ENCODE measurements around the gene SLC7A6.

SLC7A6 gene

DNA sequence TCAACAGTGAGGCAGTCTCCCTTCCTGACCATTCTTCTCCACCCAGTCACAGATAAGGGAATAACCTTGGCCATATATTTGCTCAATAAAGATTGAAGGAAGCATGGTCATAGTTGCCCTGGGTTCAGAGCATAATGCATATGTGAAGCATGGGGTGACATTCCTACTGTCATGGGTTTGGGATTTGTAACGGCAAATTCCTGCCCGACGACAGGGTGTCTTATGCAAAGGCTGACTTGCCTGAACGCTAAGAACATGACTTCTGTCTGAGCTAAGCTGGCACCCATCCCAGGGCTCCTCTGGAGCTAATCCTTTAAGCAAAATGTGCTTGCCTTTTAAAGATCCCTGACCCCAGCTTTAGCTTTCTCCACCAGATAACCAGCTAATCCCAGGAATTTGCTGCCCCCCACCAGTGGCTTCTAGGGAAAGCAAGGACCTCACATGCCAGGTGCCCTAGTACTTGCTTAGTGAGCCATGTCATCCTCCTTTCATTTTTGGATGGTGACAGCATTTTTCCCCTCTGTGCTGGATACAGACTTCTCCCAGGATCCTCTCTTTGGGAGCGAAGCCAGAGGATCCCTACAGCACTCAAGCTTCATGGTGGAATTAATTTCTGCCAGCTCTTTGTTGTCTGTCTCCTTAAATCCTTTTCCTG, 34.7 kb downstream of the SLC7A6 start:
- no peak for DNase-seq (ENCODE audit: extremely low spot score)
- ChIA-PET POLR2A (interaction anchor here (1.3 to 2.1 kb wide), 2 partner anchors 9 kb away, joined by 3 to 7 read pairs; no protein-coding TSS in a partner anchor), CTCF (interaction anchor here (1.1 to 2.7 kb wide), 6 partner anchors 8 to 38 kb away, joined by 3 to 11 read pairs (median 8); partner anchors contain the start of genes PRMT7 and SLC7A6OS)
- TF ChIP-seq, protein P1, sequence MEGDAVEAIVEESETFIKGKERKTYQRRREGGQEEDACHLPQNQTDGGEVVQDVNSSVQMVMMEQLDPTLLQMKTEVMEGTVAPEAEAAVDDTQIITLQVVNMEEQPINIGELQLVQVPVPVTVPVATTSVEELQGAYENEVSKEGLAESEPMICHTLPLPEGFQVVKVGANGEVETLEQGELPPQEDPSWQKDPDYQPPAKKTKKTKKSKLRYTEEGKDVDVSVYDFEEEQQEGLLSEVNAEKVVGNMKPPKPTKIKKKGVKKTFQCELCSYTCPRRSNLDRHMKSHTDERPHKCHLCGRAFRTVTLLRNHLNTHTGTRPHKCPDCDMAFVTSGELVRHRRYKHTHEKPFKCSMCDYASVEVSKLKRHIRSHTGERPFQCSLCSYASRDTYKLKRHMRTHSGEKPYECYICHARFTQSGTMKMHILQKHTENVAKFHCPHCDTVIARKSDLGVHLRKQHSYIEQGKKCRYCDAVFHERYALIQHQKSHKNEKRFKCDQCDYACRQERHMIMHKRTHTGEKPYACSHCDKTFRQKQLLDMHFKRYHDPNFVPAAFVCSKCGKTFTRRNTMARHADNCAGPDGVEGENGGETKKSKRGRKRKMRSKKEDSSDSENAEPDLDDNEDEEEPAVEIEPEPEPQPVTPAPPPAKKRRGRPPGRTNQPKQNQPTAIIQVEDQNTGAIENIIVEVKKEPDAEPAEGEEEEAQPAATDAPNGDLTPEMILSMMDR (IDR thresholded peaks at IDR 0.05; ENCODE audit: control extremely low read depth, extremely low read depth, low read depth, missing control alignments): no peak

DNA sequence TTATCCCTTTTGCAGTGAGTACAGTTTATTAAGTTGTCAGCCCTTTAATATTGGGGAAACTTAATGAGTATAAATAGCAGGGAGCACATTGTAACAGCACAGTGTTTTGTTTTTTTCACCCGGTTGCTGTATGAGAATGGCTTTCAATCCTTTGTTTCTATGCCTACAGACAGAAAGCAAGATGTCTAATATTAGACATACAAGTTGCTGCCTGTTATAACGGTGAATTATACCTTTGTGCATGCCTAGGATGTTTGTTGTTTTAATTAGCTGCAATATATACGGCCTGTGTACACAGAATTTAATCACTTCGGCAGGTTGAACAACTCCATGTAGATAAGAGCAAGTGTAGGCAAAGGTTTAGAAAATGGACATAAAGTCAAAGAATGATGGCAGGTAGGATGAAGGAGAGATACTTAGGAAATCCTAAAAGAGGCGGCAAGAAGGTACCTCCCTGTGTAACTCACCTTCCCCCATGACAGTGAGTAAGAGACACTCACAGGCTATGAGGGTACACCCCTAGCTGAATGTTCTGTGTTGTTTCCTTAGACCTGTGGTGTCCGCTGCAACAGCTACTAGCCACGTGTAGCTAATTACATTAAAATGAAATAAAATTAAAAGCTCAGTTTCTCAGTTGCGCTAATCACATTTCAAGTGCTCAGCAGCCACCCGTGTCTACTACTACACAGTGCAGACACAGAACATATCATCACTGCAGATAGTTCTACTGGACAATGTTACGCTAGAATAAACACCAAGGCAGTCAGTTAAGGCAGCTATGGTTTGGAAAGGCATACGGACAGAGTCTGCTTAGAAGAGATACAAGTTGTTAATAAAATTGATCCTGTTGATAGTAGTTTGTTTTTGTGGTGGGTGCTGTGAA, 35.5 kb downstream of the SLC7A6 start:
- TF ChIP-seq, protein P1 (IDR thresholded peaks at IDR 0.05; ENCODE audit: control extremely low read depth, extremely low read depth, low read depth, missing control alignments): no peak
- ChIA-PET POLR2A (interaction anchor here (0.7 to 2.1 kb wide), 3 partner anchors 10 to 16 kb away, joined by 3 to 7 read pairs (median 4); partner anchors contain the start of genes PRMT7 and SLC7A6OS), CTCF (interaction anchor here (0.9 to 3.0 kb wide), 13 partner anchors 8 to 54 kb away, joined by 3 to 14 read pairs (median 6); partner anchors contain the start of genes PRMT7, SLC7A6 and SLC7A6OS)
- DNase-seq (ENCODE audit: extremely low spot score): no peak

DNA sequence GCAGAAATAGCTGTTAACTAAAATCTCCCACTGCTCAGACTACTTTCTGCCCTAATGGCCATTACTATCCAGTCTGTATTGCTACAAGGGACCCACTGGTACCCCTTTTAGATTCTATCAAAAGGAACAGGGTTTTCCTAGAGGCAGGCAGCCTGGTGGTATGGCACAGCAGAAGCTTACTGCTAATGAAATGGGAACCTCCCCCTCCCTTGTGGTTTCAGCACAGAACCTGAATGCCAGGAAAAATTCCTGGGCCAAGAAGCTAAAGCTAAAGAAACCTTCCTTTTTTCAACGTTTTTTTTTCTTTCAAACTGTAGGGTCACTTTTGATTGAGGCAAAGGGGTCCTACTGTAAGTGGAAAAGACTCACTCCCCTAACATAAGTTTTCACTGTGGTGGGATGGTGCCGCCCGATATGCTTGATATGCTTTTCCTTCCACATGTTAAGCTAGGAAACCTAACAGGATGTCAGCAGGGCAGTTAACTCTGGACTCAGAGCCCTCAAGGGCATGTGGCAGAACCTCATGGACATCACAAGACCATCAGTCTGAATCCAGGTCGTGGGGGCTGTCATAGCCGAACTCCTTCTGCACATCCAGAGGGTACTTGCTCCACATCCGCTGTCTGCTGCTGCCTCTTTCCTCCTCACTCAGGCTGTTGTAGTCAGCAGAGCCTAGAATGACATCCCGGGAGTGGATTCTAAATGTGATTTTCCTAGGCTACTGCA, 36.6 kb downstream of the SLC7A6 start:
- DNase-seq (ENCODE audit: extremely low spot score): no peak
- ChIA-PET POLR2A (interaction anchor here (0.7 to 2.1 kb wide), 3 partner anchors 10 to 17 kb away, joined by 3 to 7 read pairs (median 4); partner anchors contain the start of genes PRMT7 and SLC7A6OS), CTCF (interaction anchor here (1.0 to 3.0 kb wide), 10 partner anchors 8 to 39 kb away, joined by 3 to 14 read pairs (median 8); partner anchors contain the start of genes PRMT7, SLC7A6 and SLC7A6OS)
- TF ChIP-seq, protein P1 (IDR thresholded peaks at IDR 0.05; ENCODE audit: control extremely low read depth, extremely low read depth, low read depth, missing control alignments): no peak

DNA sequence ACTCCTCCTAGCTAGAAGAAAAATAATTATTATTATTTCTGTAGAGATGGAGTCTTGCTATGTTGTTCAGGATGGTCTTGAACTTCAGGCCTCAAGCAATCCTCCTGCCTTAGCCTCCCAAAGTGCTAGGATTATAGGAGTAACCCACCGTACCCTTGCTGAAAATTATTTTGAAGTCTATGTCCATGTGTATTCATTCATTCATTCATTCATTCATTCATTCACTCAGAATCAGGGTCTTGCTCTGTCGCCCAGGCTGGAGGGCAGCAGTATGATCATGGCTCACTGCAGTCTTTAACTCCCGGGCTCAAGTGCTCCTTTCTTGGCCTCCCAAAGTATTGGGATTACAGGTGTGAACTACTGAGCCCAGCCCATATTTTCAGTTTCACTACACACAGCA, 42.3 kb downstream of the SLC7A6 start:
- CTCF ChIA-PET: interaction anchor here (1.0 to 1.2 kb wide), 2 partner anchors 19 to 45 kb away, joined by 3 to 4 read pairs; no protein-coding TSS in a partner anchor
- no peak for DNase-seq (ENCODE audit: extremely low spot score)
- POLR2A ChIA-PET: no interaction called here
- TF ChIP-seq, protein P1 (IDR thresholded peaks at IDR 0.05; ENCODE audit: control extremely low read depth, extremely low read depth, low read depth, missing control alignments): no peak

DNA sequence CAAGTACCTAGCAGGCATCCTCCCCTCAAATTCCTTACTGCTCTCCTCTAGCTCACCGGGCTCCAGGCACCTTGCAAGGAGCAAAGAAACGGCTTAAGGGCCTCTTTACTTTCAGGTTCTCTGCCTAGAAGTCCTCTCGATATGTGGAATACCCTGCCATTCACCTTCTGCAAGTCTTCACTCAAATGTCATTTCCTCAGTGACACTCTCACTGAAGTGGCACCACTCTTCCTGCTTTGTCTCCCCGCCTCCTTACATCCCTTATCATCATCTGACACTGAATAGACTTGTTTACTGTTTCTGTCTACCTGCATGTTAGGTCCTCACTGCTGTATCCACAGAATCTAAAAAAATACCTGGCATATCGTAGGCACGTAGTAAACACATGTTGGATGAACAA, 45.5 kb downstream of the SLC7A6 start:
- TF ChIP-seq, protein P1 (IDR thresholded peaks at IDR 0.05; ENCODE audit: control extremely low read depth, extremely low read depth, low read depth, missing control alignments): no peak
- no peak for DNase-seq (ENCODE audit: extremely low spot score)
- ChIA-PET CTCF (interaction anchor here (1.0 kb wide), 1 partner anchor 46 kb away, joined by 3 read pairs; the partner anchor contains the start of gene SLC7A6), POLR2A (no interaction called here)

All from GM10248 (cell line).